ENCODE data around the gene EHHADH.
"Not testable (repeated sequence)": the region's sequence is repeated elsewhere in the genome, so short reads cannot be mapped to it uniquely, and the experiment has no call there.

Gene EHHADH

GRCh38 chr3:185233328-185233727 lies 20.5 kb downstream of the EHHADH start:
- in situ Hi-C loops (cut with HindIII; ENCODE audit: low pct_unique_long_range_greater_than_20kb, low sequenced_read_pairs) = no loop called here
- no peak for DNase-seq (ENCODE audit: low read depth in 1 of 2, low spot score in 1 of 2)
- TF ChIP-seq JUND (IDR thresholded peaks at IDR 0.05; ENCODE audit: low read depth) = no peak

- DNase-seq (ENCODE audit: low read depth in 1 of 2, low spot score in 1 of 2); in situ Hi-C loops (cut with HindIII; ENCODE audit: low pct_unique_long_range_greater_than_20kb, low sequenced_read_pairs): not testable (repeated sequence)
These were observed 27.3 kb downstream of the EHHADH start for GRCh38 chr3:185226526-185226925.

- TF ChIP-seq JUND (IDR thresholded peaks at IDR 0.05; ENCODE audit: low read depth) = no peak
- in situ Hi-C loops (cut with HindIII; ENCODE audit: low pct_unique_long_range_greater_than_20kb, low sequenced_read_pairs) = no loop called here
- DNase-seq (ENCODE audit: low read depth in 1 of 2, low spot score in 1 of 2) = no peak
These were observed 28.3 kb downstream of the EHHADH start for GRCh38 chr3:185225523-185225922.

- no peak for DNase-seq (ENCODE audit: low read depth in 1 of 2, low spot score in 1 of 2)
- in situ Hi-C loops (cut with HindIII; ENCODE audit: low pct_unique_long_range_greater_than_20kb, low sequenced_read_pairs) = no loop called here
- no peak for TF ChIP-seq JUND (IDR thresholded peaks at IDR 0.05; ENCODE audit: low read depth)
These were observed 28.8 kb downstream of the EHHADH start for GRCh38 chr3:185225080-185225479.

- in situ Hi-C loops (cut with HindIII; ENCODE audit: low pct_unique_long_range_greater_than_20kb, low sequenced_read_pairs) = no loop called here
- TF ChIP-seq JUND (IDR thresholded peaks at IDR 0.05; ENCODE audit: low read depth) = no peak
- no peak for DNase-seq (ENCODE audit: low read depth in 1 of 2, low spot score in 1 of 2)
These were observed 32.6 kb downstream of the EHHADH start for GRCh38 chr3:185221203-185221602.

- in situ Hi-C loops (cut with HindIII; ENCODE audit: low pct_unique_long_range_greater_than_20kb, low sequenced_read_pairs) = no loop called here
- TF ChIP-seq JUND (IDR thresholded peaks at IDR 0.05; ENCODE audit: low read depth) = no peak
- no peak for DNase-seq (ENCODE audit: low read depth in 1 of 2, low spot score in 1 of 2)
These were observed 37.3 kb downstream of the EHHADH start for GRCh38 chr3:185216607-185216958.

- no peak for TF ChIP-seq JUND (IDR thresholded peaks at IDR 0.05; ENCODE audit: low read depth)
These were observed 37.8 kb downstream of the EHHADH start for GRCh38 chr3:185215873-185216606.

GRCh38 chr3:185212559-185212958 lies 41.3 kb downstream of the EHHADH start:
- in situ Hi-C loops (cut with HindIII; ENCODE audit: low pct_unique_long_range_greater_than_20kb, low sequenced_read_pairs) = no loop called here

More at GRCh38 chr3:185215873-185216606, 37.8 kb downstream of the EHHADH start:
- DNase-seq (ENCODE audit: low read depth in 1 of 2, low spot score in 1 of 2) = peak; percentile 29 to 70
- in situ Hi-C loops (cut with HindIII; ENCODE audit: low pct_unique_long_range_greater_than_20kb, low sequenced_read_pairs) = no loop called here

GRCh38 chr3:185212086-185212485 lies 41.8 kb downstream of the EHHADH start:
- DNase-seq (ENCODE audit: low read depth in 1 of 2, low spot score in 1 of 2) = no peak
- in situ Hi-C loops (cut with HindIII; ENCODE audit: low pct_unique_long_range_greater_than_20kb, low sequenced_read_pairs) = no loop called here
- TF ChIP-seq JUND (IDR thresholded peaks at IDR 0.05; ENCODE audit: low read depth) = no peak

More at GRCh38 chr3:185212559-185212958, 41.3 kb downstream of the EHHADH start:
- no peak for DNase-seq (ENCODE audit: low read depth in 1 of 2, low spot score in 1 of 2)
- TF ChIP-seq JUND (IDR thresholded peaks at IDR 0.05; ENCODE audit: low read depth) = no peak

- no peak for TF ChIP-seq JUND (IDR thresholded peaks at IDR 0.05; ENCODE audit: low read depth)
- in situ Hi-C loops (cut with HindIII; ENCODE audit: low pct_unique_long_range_greater_than_20kb, low sequenced_read_pairs) = no loop called here
- no peak for DNase-seq (ENCODE audit: low read depth in 1 of 2, low spot score in 1 of 2)
These were observed 43.2 kb downstream of the EHHADH start for GRCh38 chr3:185210621-185211142.

- in situ Hi-C loops (cut with HindIII; ENCODE audit: low pct_unique_long_range_greater_than_20kb, low sequenced_read_pairs) = no loop called here
- DNase-seq (ENCODE audit: low read depth in 1 of 2, low spot score in 1 of 2) = no peak
- no peak for TF ChIP-seq JUND (IDR thresholded peaks at IDR 0.05; ENCODE audit: low read depth)
These were observed 45.0 kb downstream of the EHHADH start for GRCh38 chr3:185208823-185209222.

- in situ Hi-C loops (cut with HindIII; ENCODE audit: low pct_unique_long_range_greater_than_20kb, low sequenced_read_pairs) = no loop called here
- DNase-seq (ENCODE audit: low read depth in 1 of 2, low spot score in 1 of 2) = no peak
- TF ChIP-seq JUND (IDR thresholded peaks at IDR 0.05; ENCODE audit: low read depth) = no peak
These were observed 45.7 kb downstream of the EHHADH start for GRCh38 chr3:185207931-185208746.

- DNase-seq (ENCODE audit: low read depth in 1 of 2, low spot score in 1 of 2) = no peak
- no peak for TF ChIP-seq JUND (IDR thresholded peaks at IDR 0.05; ENCODE audit: low read depth)
- in situ Hi-C loops (cut with HindIII; ENCODE audit: low pct_unique_long_range_greater_than_20kb, low sequenced_read_pairs) = no loop called here
These were observed 46.4 kb downstream of the EHHADH start for GRCh38 chr3:185207481-185207880.
